Neural progenitor cell (in vitro differentiated cells): Measurements from ENCODE around the gene ZNF536.

ENCODE experiments used
- CTCF ChIP-seq: fragments of 200-600 bp; sonication (generic); IDR thresholded peaks from 2 replicates; pipeline ENCODE4 v1.5.1; 2017; ENCODE audit warnings: antibody characterized with exemption, mild to moderate bottlenecking
- EZH2 ChIP-seq: fragments of 200-600 bp; sonication (generic); IDR thresholded peaks from 2 replicates; pipeline ENCODE4 v1.6.1; 2017; ENCODE audit warnings: antibody characterized with exemption, mild to moderate bottlenecking, moderate library complexity

- TF ChIP-seq CTCF (no peak), EZH2 (no peak)
Observed at GRCh38 chr19:30391554-30392551, 19.7 kb downstream of the ZNF536 start.
